Stimulated activated CD4-positive, alpha-beta T cell treated with anti-CD3 and anti-CD28 coated beads, TNF-alpha, amount 100 ng/mL, for 4 hours (primary cell): ENCODE data around the gene OLA1.
"Not testable (repeated sequence)": the region's sequence is repeated elsewhere in the genome, so short reads cannot be mapped to it uniquely, and the experiment has no call there.

Experiments
- DNase-seq, 3 experiments: peaks; one replicate each; pipeline ENCODE4 v3.0.0-alpha.2; 2020; ENCODE audit warnings: low read depth in 3 of 3

The OLA1 gene

DNA sequence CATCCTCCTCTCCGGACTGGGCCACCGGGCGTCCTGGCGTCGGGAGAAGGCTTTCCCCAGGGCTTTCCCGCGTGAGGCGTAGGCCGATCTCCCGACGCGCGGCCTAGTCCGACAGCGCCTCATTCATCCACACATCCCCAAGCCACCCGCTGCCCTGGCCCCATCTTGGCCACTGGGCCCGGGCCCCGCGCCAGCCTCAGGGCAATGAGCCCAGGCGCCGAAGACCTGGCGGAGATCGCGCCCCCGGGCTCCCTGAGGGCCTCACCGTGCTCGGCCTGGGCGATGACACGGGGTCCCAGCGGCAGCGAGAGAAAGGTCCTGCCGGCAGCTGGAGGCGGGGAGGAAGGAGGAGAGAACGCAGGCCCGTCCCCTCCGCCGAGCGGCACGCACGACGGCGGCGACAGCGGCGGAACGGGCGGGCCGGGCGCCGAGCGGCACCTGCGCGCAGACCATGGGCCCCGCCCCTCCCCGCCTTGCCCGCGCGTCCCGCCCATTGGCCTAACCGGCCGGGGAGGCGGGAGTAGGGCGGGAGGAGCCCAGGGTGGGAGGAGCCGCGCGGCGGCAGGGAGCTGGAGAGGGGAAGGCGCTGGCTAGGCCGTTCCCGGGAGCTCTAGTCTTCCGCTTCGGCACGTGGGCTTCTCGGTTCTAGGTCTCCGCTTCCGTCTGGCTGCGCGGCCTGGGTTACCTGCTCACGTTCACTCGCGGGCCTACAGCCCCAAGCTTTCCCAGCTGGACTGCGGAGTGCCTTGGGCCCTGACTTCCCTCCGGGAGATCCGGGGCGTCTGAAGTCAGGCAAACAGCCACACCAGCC lies at the start of gene OLA1:
Gene OLA1, minus strand, starts transcription at position 346 of the 811 bp plus-strand sequence. CDS start 1,717 bp downstream, outside the sequence.
- DNase-seq, result peak; percentile 93 to 97 (median 95)

DNA sequence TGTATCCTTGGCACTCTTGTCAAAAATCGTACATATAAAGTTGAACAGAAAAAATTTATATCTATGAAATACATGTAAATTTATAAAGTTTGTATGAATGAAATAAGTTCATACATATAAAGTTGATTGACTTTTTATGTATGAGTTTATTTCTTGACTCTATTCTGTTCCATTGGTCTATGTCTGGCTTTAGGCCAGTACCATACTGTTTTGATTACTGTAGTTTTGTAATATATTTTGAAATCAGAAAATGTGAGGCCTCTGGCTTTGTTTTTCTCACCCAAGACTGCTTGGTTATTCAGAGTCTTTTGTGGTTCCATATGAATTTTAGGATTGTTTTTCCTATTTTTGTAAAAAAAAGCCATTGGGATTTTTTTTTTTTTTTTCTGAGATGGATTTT lies 44.6 kb upstream of the OLA1 start:
- DNase-seq, result no peak

DNA sequence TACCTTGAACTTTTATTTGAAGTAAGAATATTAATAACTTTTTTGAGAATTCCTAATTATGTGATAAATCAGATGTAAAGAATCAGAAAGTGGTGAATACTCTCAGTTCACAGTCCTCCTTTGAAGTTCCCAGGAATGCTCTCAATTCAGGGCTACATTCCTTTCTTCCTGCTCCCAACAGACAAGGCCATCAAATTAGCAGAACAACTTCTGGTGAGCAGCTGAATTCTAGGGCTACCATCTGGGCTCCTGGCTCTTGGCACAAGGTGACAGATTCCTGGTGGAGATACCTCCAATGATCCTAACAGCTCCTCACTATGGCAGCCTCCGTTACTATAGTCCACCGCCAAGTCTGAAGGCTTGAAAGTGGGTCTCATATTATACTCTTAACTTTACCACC lies 37.8 kb upstream of the OLA1 start:
- DNase-seq, result no peak

DNA sequence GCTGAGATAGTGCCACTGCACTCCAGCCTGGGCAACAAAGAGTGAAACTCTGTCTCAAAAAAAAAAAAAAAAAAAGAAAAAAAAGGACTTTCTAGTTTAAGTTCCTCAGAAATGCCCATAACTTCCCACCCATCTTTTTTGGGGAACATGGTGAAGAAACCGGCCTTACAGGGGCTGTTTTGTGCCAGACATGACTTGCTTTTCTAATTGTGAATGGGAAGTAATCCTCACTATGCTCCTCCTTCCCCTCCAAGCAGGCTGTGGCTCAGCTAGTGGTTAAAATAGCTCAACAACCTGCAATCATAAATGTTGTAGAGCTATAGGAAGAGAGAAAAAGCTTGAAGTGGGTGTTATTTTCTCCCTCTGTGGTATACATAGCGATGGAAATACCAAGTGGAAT lies 34.1 kb upstream of the OLA1 start:
- DNase-seq, result no peak

DNA sequence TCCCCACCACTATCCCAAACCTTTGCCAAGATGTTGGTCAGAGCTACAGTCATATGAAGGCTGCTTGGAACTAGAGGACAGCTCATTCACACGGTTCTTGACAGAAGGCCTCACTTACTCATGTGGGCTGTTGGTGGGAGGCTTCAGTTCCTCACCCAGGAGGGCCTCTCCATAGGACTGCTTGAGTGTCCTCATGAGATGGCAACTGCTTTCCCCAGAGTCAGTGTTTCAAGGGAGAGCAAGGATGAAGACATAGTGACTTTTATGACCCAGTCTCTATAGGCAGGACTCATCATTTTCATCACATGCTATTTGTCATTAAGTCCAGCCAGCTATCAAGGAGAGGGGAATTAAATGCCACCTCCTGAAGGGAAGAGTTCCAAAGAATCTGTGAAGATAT lies 33.4 kb upstream of the OLA1 start:
- DNase-seq, result no peak

DNA sequence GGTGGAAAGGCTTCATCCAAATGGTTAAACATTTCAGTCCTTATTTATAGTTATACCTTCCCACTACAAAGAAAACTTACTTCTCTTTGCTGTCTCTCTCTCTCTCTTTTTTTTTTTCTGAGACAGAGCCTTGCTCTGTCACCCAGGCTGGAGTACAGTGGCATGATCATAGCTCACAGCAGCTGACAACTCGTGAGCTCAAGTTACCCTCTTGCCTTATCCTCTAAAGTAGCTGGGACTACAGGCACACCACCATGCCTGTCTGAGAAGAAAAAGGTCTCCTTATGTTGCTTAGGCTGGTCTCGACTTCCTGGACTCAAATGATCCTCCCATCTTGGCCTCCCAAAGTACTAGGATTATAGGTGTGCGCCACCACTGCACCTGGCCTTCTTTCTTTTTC lies 32.3 kb upstream of the OLA1 start:
- DNase-seq, result no peak

DNA sequence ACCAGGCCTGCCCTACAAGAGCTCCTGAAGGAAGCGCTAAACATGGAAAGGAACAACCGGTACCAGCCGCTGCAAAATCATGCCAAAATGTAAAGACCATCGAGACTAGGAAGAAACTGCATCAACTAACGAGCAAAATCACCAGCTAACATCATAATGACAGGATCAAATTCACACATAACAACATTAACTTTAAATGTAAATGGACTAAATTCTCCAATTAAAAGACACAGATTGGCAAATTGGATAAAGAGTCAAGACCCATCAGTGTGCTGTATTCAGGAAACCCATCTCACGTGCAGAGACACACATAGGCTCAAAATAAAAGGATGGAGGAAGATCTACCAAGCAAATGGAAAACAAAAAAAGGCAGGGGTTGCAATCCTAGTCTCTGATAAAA lies 21.9 kb upstream of the OLA1 start:
- not testable (repeated sequence) for DNase-seq

DNA sequence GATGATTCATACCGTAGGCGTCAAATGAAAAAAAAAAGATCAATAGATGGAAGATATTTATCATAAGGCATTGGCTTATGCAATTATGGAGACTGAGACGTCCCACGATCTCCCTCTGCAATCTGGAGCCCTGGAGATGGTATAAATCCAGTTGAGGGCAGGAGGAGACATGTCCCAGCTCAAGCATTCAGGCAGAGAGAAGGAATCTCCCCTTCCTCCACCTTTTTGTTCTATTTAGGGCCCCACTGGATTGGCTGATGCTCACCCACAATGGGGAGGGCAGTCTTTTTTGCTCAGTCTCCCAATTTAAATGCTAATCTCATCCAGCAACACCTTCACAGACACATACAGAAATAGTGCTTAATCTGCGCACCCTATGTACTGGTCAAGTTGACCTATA lies 18.0 kb upstream of the OLA1 start:
- no peak for DNase-seq

DNA sequence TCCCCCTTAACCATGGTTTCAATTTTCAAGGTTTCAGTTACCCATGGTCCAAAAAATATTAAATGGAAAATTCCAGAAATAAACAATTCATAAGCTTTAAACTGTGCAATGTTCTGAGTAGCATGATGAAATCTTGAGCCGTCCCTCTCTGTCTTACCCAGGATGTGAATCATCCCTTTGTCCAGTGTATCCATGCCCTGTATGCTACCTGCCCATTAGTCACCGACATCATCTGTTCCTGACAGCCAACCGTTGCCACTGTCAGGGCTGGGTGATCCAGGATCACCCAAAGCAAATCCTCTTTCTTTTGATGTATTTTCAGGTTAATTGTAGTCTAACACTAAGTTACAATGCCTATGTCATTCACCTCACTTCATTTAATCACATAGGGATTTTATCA lies 15.7 kb upstream of the OLA1 start:
- no peak for DNase-seq

DNA sequence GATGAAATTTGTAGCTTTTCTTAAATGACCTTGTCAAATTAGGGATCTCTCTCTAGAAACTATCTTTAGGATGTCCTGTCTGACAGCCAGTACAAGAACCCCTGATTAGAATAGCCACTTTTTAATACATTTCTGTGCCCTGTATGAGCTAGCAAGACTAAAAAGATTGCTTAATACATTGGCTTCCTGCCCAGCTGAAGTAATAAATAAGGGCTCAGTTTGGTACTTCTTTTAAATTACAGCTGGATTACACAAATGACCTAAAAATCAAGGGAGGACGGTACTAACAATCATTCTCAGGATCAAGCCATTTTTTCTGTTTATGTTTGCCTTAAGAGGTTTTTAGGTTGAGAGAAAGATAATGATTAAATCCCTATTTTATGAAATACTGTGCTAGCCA lies 11.6 kb upstream of the OLA1 start:
- no peak for DNase-seq

DNA sequence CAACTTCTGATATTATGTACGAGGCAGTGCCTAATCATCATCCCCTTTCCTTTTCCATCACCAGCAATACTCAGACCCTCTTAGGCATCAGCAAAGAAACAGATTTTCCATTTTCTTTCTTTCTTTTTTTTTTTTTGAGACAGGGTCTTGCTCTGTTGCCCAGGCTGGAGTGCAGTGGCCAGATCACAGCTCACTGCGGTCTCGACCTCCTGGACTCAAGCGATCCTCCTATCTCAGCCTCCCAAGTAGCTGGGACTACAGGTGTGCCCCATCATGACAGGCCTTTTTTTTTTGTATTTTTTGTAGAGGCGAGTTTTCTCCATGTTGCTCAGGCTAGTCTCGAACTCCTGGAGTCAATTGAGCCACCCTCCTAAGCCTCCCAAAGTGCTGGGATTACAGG lies 5.9 kb upstream of the OLA1 start:
- DNase-seq, result no peak

DNA sequence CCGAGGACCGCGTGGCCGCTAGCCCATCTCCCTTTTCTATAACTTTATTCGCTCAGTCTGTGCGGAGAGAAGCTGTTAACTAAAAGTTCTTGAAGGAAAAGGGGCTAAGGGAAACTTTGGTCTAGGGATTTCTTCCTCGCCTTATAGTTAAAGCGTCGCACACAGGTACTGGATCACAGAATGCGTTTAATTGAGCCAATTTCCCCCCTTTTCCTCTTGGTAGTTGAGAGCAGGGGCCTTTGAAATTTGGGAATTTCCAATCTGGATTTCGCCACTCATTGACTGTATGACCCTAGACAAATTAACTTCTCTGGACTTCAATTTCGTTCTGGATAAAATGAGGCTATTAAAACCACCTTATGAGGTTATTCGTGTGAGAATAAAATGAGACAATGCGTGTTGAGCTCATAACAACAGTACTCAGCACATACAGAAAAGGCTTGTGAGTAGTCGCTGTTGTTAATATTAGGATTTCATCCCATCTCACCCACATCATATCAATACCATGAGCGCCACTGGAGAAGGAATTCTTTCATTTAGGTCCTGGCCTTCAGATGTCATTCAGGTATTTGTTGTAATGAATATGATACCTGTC lies 763 bp upstream of the OLA1 start:
- no peak for DNase-seq

DNA sequence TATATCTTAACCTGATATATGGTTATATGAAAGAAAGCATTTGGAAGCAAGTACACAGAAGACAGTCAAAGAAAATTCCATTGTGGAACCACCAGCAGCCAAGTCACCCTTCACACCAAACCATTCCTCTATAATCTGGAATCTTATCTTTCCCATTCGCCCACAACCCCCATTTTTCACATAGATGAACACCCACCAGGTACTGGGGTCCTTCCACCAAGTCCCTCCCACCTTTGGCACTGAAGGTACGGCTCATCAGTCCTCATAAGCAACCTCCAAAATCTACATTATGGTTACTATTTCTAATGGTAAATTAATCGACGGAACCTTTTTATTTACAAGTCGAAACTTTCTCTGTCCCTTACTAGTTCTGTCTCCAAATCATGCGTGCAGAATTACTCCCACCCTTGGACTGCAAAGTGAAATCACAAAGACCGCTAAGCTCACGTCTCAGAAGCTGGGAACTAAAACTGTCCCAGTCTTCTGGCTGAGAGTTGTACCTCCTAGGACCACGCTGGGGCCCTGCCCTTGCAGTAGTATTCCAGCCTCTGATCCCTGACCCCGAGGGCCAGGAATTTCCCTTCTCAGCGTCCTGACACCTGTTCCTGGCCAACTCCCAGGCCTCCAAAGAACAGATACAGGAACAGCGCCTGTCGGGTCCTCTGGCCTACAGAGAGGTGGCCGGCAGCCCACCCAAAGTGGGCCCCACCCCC lies 702 bp downstream of the OLA1 start:
- DNase-seq, result peak in 1 of 3 experiments; percentile 3

DNA sequence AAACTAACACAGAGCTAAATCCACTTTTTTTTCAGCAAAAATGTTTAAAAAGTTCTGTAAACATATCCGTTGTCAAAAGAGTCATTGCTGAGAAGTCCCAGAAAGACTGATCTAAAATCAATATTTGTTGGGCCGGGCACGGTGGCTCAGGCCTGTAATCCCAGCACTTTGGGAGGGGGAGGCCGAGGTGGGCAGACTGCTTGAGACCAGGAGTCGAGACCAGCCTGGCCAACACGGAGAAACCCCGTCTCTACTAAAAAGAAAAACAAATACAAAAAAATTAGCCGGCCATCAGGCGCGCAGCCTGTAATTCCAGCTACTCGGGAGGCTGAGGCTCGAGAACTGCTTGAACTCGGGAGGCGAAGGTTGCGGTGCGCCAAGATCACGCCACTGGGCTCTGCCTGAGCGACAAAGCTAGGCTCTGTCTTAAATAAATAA lies 1.4 kb downstream of the OLA1 start:
- no peak for DNase-seq

DNA sequence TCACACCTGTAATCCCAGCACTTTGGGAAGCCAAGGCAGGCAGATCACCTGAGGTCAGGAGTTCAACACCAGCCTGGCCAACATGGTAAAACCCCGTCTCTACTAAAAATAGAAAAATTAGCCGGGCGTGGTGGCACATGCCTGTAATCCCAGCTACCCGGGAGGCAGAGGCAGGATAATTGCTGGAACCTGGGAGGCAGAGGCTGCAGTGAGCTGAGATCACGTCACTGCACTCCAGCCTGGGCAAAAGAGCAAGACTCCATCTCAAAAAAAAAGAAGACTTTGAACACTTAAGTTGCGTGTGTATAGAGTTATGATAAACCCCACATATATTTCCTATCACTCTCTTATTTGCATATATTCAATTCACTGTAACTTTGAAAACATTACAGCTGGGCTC lies 2.7 kb downstream of the OLA1 start:
- DNase-seq, result not testable (repeated sequence)

DNA sequence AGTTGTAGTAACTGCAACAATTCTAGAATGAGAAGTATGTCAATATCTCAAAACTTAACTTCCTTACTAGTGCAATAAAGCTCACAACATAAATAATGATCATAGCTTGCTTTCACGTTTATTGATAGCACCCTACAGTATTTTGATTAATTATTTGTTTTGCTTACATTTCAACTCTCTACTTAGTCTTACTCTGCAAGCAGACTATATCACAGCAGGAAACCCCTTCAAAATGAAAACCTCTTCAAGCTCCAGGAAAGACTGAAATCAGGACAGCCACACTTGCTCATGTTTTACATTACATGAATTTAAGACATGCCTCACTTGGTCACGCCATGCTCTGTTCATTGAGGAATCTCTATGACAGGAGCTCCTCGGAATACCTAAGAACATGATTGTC lies 3.3 kb downstream of the OLA1 start:
- no peak for DNase-seq

DNA sequence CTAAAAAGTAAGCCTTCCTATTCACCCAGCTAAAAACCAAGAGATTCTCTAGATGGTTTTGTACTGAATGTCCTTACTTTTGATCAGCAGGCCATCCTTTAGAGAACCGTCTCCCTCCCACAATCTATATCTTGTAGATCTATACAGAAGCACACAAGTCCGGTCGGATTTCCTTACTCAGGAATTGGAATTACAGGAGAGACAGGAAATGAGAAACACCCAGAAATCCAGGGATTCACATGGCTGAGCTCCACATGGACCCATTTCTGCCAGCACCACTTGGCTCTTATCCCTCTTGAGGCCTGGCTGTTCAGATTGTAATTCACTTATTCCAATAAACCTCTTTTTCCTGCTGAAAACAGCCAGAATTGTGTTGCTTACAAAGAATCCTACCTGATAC lies 4.5 kb downstream of the OLA1 start:
- no peak for DNase-seq

DNA sequence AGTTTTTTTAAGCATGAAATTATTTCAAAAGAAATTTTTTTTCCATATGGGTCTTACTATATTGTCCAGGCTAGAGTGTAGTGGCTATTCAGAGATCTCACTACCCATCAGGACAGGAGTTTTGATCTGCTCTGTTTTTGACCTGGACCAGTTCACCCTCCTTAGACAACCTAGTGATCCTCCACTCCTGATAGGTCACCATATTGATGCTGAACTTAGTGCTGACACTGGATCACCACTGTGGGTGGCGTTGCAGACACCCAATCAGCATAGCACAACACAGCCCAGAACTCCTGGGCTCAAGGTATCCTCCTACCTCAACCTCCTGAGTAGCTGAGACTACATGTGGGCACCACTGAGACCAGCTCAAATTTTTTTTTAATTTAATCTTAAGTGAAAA lies 8.2 kb downstream of the OLA1 start:
- no peak for DNase-seq

DNA sequence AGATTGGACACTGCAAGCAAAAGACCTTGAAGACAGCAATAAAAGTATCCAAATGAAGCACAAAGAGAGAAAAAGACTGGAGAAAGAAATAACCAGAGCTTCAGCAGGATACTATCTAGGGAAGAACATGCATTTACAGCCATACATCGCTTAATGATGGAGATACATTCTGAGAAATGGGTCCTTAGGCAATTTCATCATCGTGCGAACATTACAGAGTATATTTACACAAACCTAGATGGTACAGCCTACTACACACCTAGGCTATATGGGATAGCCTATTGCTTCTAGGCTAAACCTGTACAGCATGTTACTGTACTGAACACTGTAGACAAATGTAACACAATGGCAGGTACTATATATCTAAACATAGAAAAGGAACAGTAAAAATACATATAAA lies 11.9 kb downstream of the OLA1 start:
- no peak for DNase-seq

DNA sequence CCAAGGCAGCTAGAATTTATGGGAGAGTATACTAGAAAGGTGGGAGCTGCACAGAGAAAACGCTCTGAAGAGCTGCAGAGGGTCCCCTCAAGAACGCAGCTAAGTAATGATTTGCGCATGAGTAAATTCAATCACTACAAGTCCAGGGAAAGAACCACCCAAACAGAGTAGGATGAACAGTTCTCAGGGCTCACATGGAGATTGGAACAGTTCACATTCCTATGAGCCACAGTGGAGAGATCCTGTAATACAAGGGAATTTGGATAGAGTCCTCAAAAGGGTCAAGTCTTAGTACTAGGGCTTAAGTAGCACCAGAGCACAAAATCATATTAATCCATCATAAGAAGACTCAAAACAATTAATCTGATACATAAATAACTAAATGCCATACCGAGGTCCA lies 12.7 kb downstream of the OLA1 start:
- DNase-seq, result no peak

DNA sequence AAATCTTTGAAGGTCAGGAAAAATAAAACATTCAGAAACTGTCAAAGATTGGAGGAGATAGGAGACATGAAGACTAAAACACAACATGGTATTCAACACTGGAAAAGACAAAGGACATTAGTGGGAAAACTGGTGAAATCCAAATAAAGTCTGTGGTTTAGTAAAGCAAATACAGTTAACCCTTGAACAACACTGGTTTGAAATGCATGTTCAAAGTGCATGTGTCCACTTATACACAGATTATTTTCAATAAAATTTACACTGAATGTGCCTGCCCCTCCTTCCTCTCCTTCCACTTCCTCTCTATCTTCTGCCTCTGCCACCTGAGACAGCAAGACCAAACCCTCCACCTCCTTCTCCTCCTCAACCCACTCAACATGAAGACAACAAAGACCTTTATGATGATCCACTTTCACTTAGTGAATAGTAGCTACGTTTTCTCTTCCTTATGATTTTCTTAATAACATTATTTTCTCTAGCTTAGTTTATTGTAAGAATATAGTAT lies 14.5 kb downstream of the OLA1 start:
- DNase-seq, result no peak

DNA sequence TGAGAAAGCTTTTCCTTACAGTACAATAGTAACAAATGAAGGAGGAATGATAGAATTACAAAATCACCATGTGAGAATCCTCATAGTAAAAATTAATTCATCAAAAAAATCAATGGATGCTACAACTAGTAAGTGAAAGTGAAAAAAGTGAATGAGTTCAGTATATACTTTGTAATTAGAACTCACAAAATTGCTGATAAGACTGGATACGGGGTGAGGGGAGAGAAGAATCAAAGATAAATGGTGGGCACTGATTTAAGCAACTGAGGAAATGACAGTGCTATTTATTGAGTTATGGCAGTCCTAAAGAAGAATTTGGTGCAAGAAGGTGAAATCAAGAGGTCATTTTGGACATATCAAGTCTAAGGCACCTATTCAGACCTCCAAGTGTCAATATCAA lies 20.6 kb downstream of the OLA1 start:
- DNase-seq, result no peak
